Breast epithelium (tissue), 3 donors: Measurements from ENCODE around the gene ZSWIM6.

Experiments
- CTCF ChIP-seq, 3 donors: fragments of 450-650 bp; IDR thresholded peaks; one replicate each; pipeline ENCODE4 v1.5.1; 2016 to 2017; ENCODE audit warnings: antibody characterized with exemption in 3 of 3, mild to moderate bottlenecking in 3 of 3, moderate library complexity in 3 of 3
- POLR2A ChIP-seq: fragments of 450-650 bp; IDR thresholded peaks from one replicate; pipeline ENCODE4 v1.6.1; 2016; ENCODE audit warnings: antibody characterized with exemption, mild to moderate bottlenecking, moderate library complexity

DNA sequence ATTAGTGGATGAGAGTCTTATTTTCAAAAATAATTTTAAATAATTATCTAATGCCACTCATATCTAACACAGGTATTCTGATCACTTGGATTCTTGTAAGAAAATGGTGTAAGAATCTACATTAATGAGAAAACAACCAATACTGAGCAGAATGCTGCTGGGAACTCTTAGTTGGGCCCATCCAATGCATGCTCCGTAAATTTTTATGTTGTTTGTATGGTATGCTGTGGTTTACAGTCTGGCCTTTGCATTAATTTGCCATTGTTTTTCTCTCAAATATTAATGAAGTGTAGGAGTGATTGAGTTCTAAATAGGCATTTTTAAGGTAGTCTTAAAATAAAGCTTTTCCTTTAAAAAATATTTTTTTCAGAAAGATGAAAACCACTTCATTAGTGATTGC is 133.4 kb downstream of the ZSWIM6 start:
- no peak for TF ChIP-seq CTCF (IDR thresholded peaks at IDR 0.05)
- no peak for TF ChIP-seq POLR2A
